H1 (cell line): Measurements from ENCODE around the gene LHFPL3. TPM values are rescaled to one million over a fixed set of nuclear protein-coding genes. Genes with fewer than 3 reads are reported as not detected.

Experiments used
- EP300 ChIP-seq, 2 experiments: IDR thresholded peaks; 1 replicate in 1 of 2; 2 replicates in 1 of 2; pipeline ENCODE4 v1.6.1; 2011 to 2012; ENCODE audit warnings: low read depth in 2 of 2, low read length in 2 of 2, mild to moderate bottlenecking in 2 of 2, borderline replicate concordance in 1 of 2, inconsistent platforms in 1 of 2, moderate library complexity in 1 of 2
- MAFK ChIP-seq: IDR thresholded peaks from 2 replicates; pipeline ENCODE4 v1.6.1; 2012; ENCODE audit warnings: low read depth, mild to moderate bottlenecking, improper control_type of control experiment, low read length
- RNF2 ChIP-seq: fragments of 200-900, 300-1000 bp; sonication (generic); IDR thresholded peaks from 2 replicates; pipeline ENCODE4 v1.7.1; 2016; ENCODE audit warnings: borderline replicate concordance, low read depth, mild to moderate bottlenecking, antibody characterized with exemption, low read length; ENCODE audit not compliant: poor library complexity, severe bottlenecking; ENCODE audit errors: missing control alignments
- TAF1 ChIP-seq: IDR thresholded peaks from 2 replicates; pipeline ENCODE4 v1.6.1; 2011; ENCODE audit warnings: mild to moderate bottlenecking, low read depth, low read length
- ZNF274 ChIP-seq: IDR thresholded peaks from 2 replicates; pipeline ENCODE4 v1.7.0; 2012; ENCODE audit warnings: low read length, borderline replicate concordance; ENCODE audit errors: extremely low read depth
- polyA plus RNA-seq, 7 experiments: library from polyadenylated mRNA; depleted of rRNA in 3 of 7; stranded (reverse) in 5 of 7; unstranded in 2 of 7; fragments of >200 nt in 5 of 7; fragments of 200-250 nt in 2 of 7; gene quantifications; 1 replicate in 5 of 7; 2 replicates in 1 of 7; 4 replicates in 1 of 7; pipeline versions ENCODE4 v1.2.1 to v1.2.3, GENCODE V29; 2011 to 2013; ENCODE audit warnings: missing spikeins in 2 of 7, mixed read lengths in 2 of 7
- total RNA-seq: library from RNA; stranded (reverse); fragmentation: NEBNext Ultra II Directional; extraction: Animal tissue kit (Norgen Biotek cat#: 25700); gene quantifications from 2 replicates; pipeline ENCODE4 v1.2.1, GENCODE V29; 2021
- TF ChIP-seq, protein P1 (sequence below): fragments of 300-600 bp; sonication (generic); IDR thresholded peaks from 2 replicates; pipeline ENCODE4 v1.7.1; 2012; ENCODE audit warnings: low read length, moderate library complexity, mild to moderate bottlenecking, inconsistent platforms; ENCODE audit not compliant: insufficient replicate concordance

LHFPL3 gene
- total and polyA plus RNA-seq, 2 of the 8 experiments (the other 6 are each of a cell fraction or from before 2014, with no cell fraction given): 0.24 to 0.50 TPM

DNA sequence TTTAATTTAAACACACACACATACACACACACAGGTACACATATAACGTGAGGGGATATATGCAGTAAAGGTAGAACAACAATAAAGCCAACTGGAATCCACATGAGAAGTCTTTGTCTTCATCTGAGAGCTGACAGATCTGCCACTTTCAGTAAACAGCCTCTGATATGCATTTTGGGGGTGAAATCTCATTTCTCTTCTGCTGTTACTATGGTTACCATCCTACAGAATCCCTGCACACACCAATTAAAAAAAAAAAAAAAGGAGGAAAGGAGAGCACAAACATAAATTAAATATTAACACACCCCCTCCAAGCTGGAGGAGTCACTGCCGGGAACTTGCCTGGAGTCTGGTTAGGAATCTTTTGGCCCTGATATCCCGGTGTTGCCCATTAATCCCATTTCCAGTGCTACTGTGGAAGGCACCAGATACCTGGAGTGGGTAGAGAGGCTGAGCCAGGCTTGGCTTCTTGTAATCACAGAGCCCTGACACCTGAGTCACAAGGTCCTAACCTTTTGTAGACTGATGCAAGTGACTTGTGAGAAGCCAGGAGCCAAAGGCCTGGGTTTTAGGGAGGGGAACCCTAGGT, 169.1 kb downstream of the LHFPL3 start (continued):
- TF ChIP-seq, protein P1, sequence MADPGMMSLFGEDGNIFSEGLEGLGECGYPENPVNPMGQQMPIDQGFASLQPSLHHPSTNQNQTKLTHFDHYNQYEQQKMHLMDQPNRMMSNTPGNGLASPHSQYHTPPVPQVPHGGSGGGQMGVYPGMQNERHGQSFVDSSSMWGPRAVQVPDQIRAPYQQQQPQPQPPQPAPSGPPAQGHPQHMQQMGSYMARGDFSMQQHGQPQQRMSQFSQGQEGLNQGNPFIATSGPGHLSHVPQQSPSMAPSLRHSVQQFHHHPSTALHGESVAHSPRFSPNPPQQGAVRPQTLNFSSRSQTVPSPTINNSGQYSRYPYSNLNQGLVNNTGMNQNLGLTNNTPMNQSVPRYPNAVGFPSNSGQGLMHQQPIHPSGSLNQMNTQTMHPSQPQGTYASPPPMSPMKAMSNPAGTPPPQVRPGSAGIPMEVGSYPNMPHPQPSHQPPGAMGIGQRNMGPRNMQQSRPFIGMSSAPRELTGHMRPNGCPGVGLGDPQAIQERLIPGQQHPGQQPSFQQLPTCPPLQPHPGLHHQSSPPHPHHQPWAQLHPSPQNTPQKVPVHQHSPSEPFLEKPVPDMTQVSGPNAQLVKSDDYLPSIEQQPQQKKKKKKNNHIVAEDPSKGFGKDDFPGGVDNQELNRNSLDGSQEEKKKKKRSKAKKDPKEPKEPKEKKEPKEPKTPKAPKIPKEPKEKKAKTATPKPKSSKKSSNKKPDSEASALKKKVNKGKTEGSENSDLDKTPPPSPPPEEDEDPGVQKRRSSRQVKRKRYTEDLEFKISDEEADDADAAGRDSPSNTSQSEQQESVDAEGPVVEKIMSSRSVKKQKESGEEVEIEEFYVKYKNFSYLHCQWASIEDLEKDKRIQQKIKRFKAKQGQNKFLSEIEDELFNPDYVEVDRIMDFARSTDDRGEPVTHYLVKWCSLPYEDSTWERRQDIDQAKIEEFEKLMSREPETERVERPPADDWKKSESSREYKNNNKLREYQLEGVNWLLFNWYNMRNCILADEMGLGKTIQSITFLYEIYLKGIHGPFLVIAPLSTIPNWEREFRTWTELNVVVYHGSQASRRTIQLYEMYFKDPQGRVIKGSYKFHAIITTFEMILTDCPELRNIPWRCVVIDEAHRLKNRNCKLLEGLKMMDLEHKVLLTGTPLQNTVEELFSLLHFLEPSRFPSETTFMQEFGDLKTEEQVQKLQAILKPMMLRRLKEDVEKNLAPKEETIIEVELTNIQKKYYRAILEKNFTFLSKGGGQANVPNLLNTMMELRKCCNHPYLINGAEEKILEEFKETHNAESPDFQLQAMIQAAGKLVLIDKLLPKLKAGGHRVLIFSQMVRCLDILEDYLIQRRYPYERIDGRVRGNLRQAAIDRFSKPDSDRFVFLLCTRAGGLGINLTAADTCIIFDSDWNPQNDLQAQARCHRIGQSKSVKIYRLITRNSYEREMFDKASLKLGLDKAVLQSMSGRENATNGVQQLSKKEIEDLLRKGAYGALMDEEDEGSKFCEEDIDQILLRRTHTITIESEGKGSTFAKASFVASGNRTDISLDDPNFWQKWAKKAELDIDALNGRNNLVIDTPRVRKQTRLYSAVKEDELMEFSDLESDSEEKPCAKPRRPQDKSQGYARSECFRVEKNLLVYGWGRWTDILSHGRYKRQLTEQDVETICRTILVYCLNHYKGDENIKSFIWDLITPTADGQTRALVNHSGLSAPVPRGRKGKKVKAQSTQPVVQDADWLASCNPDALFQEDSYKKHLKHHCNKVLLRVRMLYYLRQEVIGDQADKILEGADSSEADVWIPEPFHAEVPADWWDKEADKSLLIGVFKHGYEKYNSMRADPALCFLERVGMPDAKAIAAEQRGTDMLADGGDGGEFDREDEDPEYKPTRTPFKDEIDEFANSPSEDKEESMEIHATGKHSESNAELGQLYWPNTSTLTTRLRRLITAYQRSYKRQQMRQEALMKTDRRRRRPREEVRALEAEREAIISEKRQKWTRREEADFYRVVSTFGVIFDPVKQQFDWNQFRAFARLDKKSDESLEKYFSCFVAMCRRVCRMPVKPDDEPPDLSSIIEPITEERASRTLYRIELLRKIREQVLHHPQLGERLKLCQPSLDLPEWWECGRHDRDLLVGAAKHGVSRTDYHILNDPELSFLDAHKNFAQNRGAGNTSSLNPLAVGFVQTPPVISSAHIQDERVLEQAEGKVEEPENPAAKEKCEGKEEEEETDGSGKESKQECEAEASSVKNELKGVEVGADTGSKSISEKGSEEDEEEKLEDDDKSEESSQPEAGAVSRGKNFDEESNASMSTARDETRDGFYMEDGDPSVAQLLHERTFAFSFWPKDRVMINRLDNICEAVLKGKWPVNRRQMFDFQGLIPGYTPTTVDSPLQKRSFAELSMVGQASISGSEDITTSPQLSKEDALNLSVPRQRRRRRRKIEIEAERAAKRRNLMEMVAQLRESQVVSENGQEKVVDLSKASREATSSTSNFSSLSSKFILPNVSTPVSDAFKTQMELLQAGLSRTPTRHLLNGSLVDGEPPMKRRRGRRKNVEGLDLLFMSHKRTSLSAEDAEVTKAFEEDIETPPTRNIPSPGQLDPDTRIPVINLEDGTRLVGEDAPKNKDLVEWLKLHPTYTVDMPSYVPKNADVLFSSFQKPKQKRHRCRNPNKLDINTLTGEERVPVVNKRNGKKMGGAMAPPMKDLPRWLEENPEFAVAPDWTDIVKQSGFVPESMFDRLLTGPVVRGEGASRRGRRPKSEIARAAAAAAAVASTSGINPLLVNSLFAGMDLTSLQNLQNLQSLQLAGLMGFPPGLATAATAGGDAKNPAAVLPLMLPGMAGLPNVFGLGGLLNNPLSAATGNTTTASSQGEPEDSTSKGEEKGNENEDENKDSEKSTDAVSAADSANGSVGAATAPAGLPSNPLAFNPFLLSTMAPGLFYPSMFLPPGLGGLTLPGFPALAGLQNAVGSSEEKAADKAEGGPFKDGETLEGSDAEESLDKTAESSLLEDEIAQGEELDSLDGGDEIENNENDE: no peak
- TF ChIP-seq RNF2 (no peak), MAFK (no peak), TAF1 (no peak), EP300 (IDR thresholded peaks at IDR 0.05; ENCODE audit: borderline replicate concordance in 1 of 2, low read depth in 2 of 2, low read length in 2 of 2) (no peak), ZNF274 (no peak)
